GM19025 (cell line): Measurements from ENCODE around the gene TCERG1.

ENCODE experiments used
- ATAC-seq: cut with Tn5 transposase; IDR thresholded peaks from one replicate; pipeline ENCODE4 v1.9.1; 2021; ENCODE audit warnings: mild to moderate bottlenecking, low read depth, moderate library complexity; ENCODE audit not compliant: unreplicated experiment

Gene TCERG1

GRCh38 chr5:146446861-146447733 is at the start of gene TCERG1:
Gene TCERG1, plus strand, starts transcription at chr5:146447333. Its CDS starts 17 bp downstream, at chr5:146447350.
- peak; percentile 94 for ATAC-seq

- ATAC-seq, result no peak
Measured at GRCh38 chr5:146398826-146399225, 48.3 kb upstream of the TCERG1 start.

- no peak for ATAC-seq
Measured at GRCh38 chr5:146399481-146399880, 47.7 kb upstream of the TCERG1 start.

GRCh38 chr5:146400201-146400600 is 46.9 kb upstream of the TCERG1 start:
- no peak for ATAC-seq

GRCh38 chr5:146401021-146401420 is 46.1 kb upstream of the TCERG1 start:
- ATAC-seq, result no peak

- ATAC-seq, result no peak
Measured at GRCh38 chr5:146402949-146403348, 44.2 kb upstream of the TCERG1 start.

GRCh38 chr5:146409054-146409671 is 38.0 kb upstream of the TCERG1 start:
- ATAC-seq, result no peak

- ATAC-seq, result no peak
Measured at GRCh38 chr5:146410272-146410671, 36.9 kb upstream of the TCERG1 start.

- no peak for ATAC-seq
Measured at GRCh38 chr5:146419696-146420095, 27.4 kb upstream of the TCERG1 start.

- no peak for ATAC-seq
Measured at GRCh38 chr5:146425023-146425422, 22.1 kb upstream of the TCERG1 start.

GRCh38 chr5:146426305-146426704 is 20.8 kb upstream of the TCERG1 start:
- no peak for ATAC-seq

- ATAC-seq, result peak; percentile 55
Measured at GRCh38 chr5:146426853-146427618, 20.1 kb upstream of the TCERG1 start.

GRCh38 chr5:146427619-146427997 is 19.5 kb upstream of the TCERG1 start:
- ATAC-seq, result no peak

- no peak for ATAC-seq
Measured at GRCh38 chr5:146428658-146429057, 18.5 kb upstream of the TCERG1 start.

- no peak for ATAC-seq
Measured at GRCh38 chr5:146440353-146440752, 6.8 kb upstream of the TCERG1 start.

GRCh38 chr5:146440870-146441495 is 6.2 kb upstream of the TCERG1 start:
- no peak for ATAC-seq

- no peak for ATAC-seq
Measured at GRCh38 chr5:146441896-146442295, 5.2 kb upstream of the TCERG1 start.

GRCh38 chr5:146447734-146448380 is 724 bp downstream of the TCERG1 start:
- peak; percentile 14 for ATAC-seq

- ATAC-seq, result no peak
Measured at GRCh38 chr5:146448783-146449519, 1.8 kb downstream of the TCERG1 start.

- no peak for ATAC-seq
Measured at GRCh38 chr5:146450002-146450401, 2.9 kb downstream of the TCERG1 start.
